Hepatocyte (in vitro differentiated cells): Measurements from ENCODE around the gene NOP10. TPM values are rescaled to one million over a fixed set of nuclear protein-coding genes. Genes with fewer than 3 reads are reported as not detected.

ENCODE experiments used
- DNase-seq: peaks from one replicate; pipeline ENCODE4 v3.0.0-alpha.2; 2016; ENCODE audit warnings: low spot score
- H2AFZ ChIP-seq: fragments of 200-600 bp; sonication (generic); 2 replicates; pipeline ENCODE4 v1.6.0; 2016; ENCODE audit warnings: antibody characterized with exemption, mild to moderate bottlenecking
- H3K27ac ChIP-seq: fragments of 200-600 bp; sonication (generic); 2 replicates; pipeline ENCODE4 v1.5.1; 2016; ENCODE audit warnings: mild to moderate bottlenecking
- H3K27me3 ChIP-seq: fragments of 200-600 bp; sonication (generic); 2 replicates; pipeline ENCODE4 v1.6.1; 2016
- H3K36me3 ChIP-seq: fragments of 200-600 bp; sonication (generic); replicated peaks from 2 replicates; pipeline ENCODE4 v1.5.1; 2016; ENCODE audit warnings: low read depth; ENCODE audit not compliant: insufficient read depth
- H3K4me1 ChIP-seq: fragments of 200-600 bp; sonication (generic); 2 replicates; pipeline ENCODE4 v1.5.1; 2016; ENCODE audit warnings: mild to moderate bottlenecking, moderate library complexity; ENCODE audit not compliant: insufficient read depth
- H3K4me2 ChIP-seq: fragments of 200-600 bp; sonication (generic); 2 replicates; pipeline ENCODE4 v1.6.0; 2016
- H3K4me3 ChIP-seq: fragments of 200-600 bp; sonication (generic); 2 replicates; pipeline ENCODE4 v1.5.1; 2016; ENCODE audit warnings: mild to moderate bottlenecking
- H3K79me2 ChIP-seq: fragments of 200-600 bp; sonication (generic); 2 replicates; pipeline ENCODE4 v1.6.0; 2017; ENCODE audit warnings: mild to moderate bottlenecking
- H3K9me2 ChIP-seq: fragments of 200-600 bp; sonication (generic); replicated peaks from 2 replicates; pipeline ENCODE4 v1.6.0; 2017; ENCODE audit warnings: mild to moderate bottlenecking; ENCODE audit not compliant: insufficient read depth
- H3K9me3 ChIP-seq: fragments of 200-600 bp; sonication (generic); 2 replicates; pipeline ENCODE4 v1.5.1; 2016; ENCODE audit warnings: low read depth, mild to moderate bottlenecking
- H4K20me1 ChIP-seq: fragments of 200-600 bp; sonication (generic); 2 replicates; pipeline ENCODE4 v1.6.0; 2016; ENCODE audit warnings: mild to moderate bottlenecking; ENCODE audit not compliant: insufficient read depth, poor library complexity, severe bottlenecking
- CTCF ChIP-seq: fragments of 200-600 bp; sonication (generic); IDR thresholded peaks from 2 replicates; pipeline ENCODE4 v1.5.1; 2016; ENCODE audit warnings: antibody characterized with exemption, mild to moderate bottlenecking; ENCODE audit not compliant: poor library complexity
- EZH2 ChIP-seq: fragments of 200-600 bp; sonication (generic); IDR thresholded peaks from 2 replicates; pipeline ENCODE4 v1.6.1; 2016; ENCODE audit warnings: antibody characterized with exemption, mild to moderate bottlenecking, borderline replicate concordance
- EZH2phosphoT487 ChIP-seq: fragments of 200-600 bp; sonication (generic); IDR thresholded peaks from one replicate; pipeline ENCODE4 v1.6.1; 2018; ENCODE audit warnings: antibody characterized with exemption, mild to moderate bottlenecking, low read depth, moderate library complexity; ENCODE audit not compliant: unreplicated experiment, severe bottlenecking
- WGBS: methylation state at CpG from one replicate; pipeline ENCODE4 v1.1.6; 2016; ENCODE audit warnings: low lambda C conversion rate; ENCODE audit errors: missing lambda C conversion rate; 5-methylcytosine and 5-hydroxymethylcytosine counted together
- polyA plus RNA-seq: library from polyadenylated mRNA; unstranded; fragments of >200 nt; fragmentation: Nextera tagmentation; extraction: Ambion mirVana; gene quantifications from 2 replicates; pipeline ENCODE4 v1.2.1, GENCODE V29; 2016
- total RNA-seq: library from RNA; depleted of rRNA; stranded (reverse); fragments of >200 nt; gene quantifications from 2 replicates; pipeline ENCODE4 v1.2.3, GENCODE V29; 2014

The NOP10 gene
- total and polyA plus RNA-seq, 2 experiments from 2014 or later, result 284 to 378 TPM

GRCh38 chr15:34374816-34375215, 31.9 kb upstream of the NOP10 start:
- no peaks in the 10 kb centered on the region for H3K79me2 ChIP-seq
- H3K4me3 ChIP-seq, result no peak overlapping the region
- no peak for DNase-seq
- 71% methylated on average over 2 of the region's 2 CpGs for WGBS
- H2AFZ ChIP-seq, result no peak overlapping the region
- no peak overlapping the region for H3K4me2 ChIP-seq
- no peaks in the 10 kb centered on the region for H3K9me2 ChIP-seq
- no peaks in the 10 kb centered on the region for H3K4me1 ChIP-seq
- no peaks in the 10 kb centered on the region for H4K20me1 ChIP-seq
- no peaks in the 10 kb centered on the region for H3K27me3 ChIP-seq
- H3K36me3 ChIP-seq, result no peaks in the 10 kb centered on the region
- no peak for TF ChIP-seq EZH2
- H3K27ac ChIP-seq, result no peak overlapping the region
- no peaks in the 10 kb centered on the region for H3K9me3 ChIP-seq

- H3K9me2 ChIP-seq, result no peaks in the 10 kb centered on the region
- H3K27me3 ChIP-seq, result no peaks in the 10 kb centered on the region
- no peaks in the 10 kb centered on the region for H3K36me3 ChIP-seq
- H2AFZ ChIP-seq, result no peak overlapping the region
- H3K79me2 ChIP-seq, result no peaks in the 10 kb centered on the region
- TF ChIP-seq CTCF, result no peak
- no peak for TF ChIP-seq EZH2
- no peak for TF ChIP-seq EZH2phosphoT487
- no peak overlapping the region for H3K4me2 ChIP-seq
- no peak overlapping the region for H3K4me3 ChIP-seq
- no peaks in the 10 kb centered on the region for H3K9me3 ChIP-seq
- H3K4me1 ChIP-seq, result no peaks in the 10 kb centered on the region
- no peak overlapping the region for H3K27ac ChIP-seq
- H4K20me1 ChIP-seq, result no peaks in the 10 kb centered on the region
- DNase-seq, result no peak
- WGBS, result 72% methylated on average over 8 of the region's 8 CpGs
Measured at GRCh38 chr15:34373951-34374350, 31.0 kb upstream of the NOP10 start.

GRCh38 chr15:34370643-34371042, 27.7 kb upstream of the NOP10 start:
- Histone ChIP-seq H3K4me1 (peaks cover 9% of the 10 kb centered on the region), H3K36me3 (no peaks in the 10 kb centered on the region), H3K9me2 (no peaks in the 10 kb centered on the region), H3K27me3 (no peaks in the 10 kb centered on the region), H4K20me1 (no peaks in the 10 kb centered on the region), H3K9me3 (no peaks in the 10 kb centered on the region), H3K4me2 (no peak overlapping the region), H3K27ac (no peak overlapping the region), H2AFZ (no peak overlapping the region), H3K79me2 (peaks cover under 1% of the 10 kb centered on the region), H3K4me3 (no peak overlapping the region)
- TF ChIP-seq EZH2phosphoT487 (no peak), CTCF (no peak), EZH2 (no peak)
- WGBS, result no CpG with 5 or more reads among the region's 2 CpGs
- DNase-seq, result no peak

- Histone ChIP-seq H3K36me3 (no peaks in the 10 kb centered on the region), H3K4me3 (no peak overlapping the region), H3K9me3 (no peaks in the 10 kb centered on the region), H4K20me1 (no peaks in the 10 kb centered on the region), H3K27me3 (no peaks in the 10 kb centered on the region), H2AFZ (no peak overlapping the region), H3K9me2 (no peaks in the 10 kb centered on the region), H3K4me2 (no peak overlapping the region), H3K4me1 (peaks cover 9% of the 10 kb centered on the region), H3K79me2 (peaks cover 6% of the 10 kb centered on the region), H3K27ac (no peak overlapping the region)
- TF ChIP-seq EZH2phosphoT487 (no peak), CTCF (no peak), EZH2 (no peak)
- DNase-seq, result no peak
- WGBS, result 72% methylated on average over 2 of the region's 2 CpGs
Measured at GRCh38 chr15:34370129-34370528, 27.2 kb upstream of the NOP10 start.
